IMR-90 (cell line): ENCODE results near the gene PTPRS. TPM values are rescaled to one million over a fixed set of nuclear protein-coding genes. Genes with fewer than 3 reads are reported as not detected.

Source experiments
- ATAC-seq: fragments of 200-7000 bp; cut with Tn5 transposase; 2 replicates; pipeline ENCODE4 v1.9.1; 2020; ENCODE audit warnings: low read depth, mild to moderate bottlenecking, moderate library complexity
- BruUV-seq: library from RNA; stranded (reverse); fragments of 400-500 nt; replicated peaks from 2 replicates; lab custom pipeline; 2021; lab: Mats Ljungman, UMichigan
- CTCF ChIA-PET: fragments of 300-600 bp; formaldehyde crosslinking; extraction: SDS; loops from one replicate; lab custom pipeline; 2021; ENCODE audit warnings: antibody characterized with exemption; lab: Yijun Ruan, JAX
- POLR2A ChIA-PET: fragments of 300-600 bp; sonication (Branson Sonifier 250); formaldehyde crosslinking; loops from one replicate; lab custom pipeline; 2022; ENCODE audit warnings: antibody characterized with exemption; ENCODE audit not compliant: unreplicated experiment; lab: Charles Lee
- DNase-seq: peaks from one replicate; pipeline ENCODE4 v3.0.0; 2013
- H2AFZ ChIP-seq: replicated peaks from 2 replicates; pipeline ENCODE3; 2013; ENCODE audit warnings: low read length, mild to moderate bottlenecking; ENCODE audit not compliant: poor library complexity
- H2AK5ac ChIP-seq: 2 replicates; pipeline ENCODE4 v1.6.1; 2013; ENCODE audit warnings: low read depth, low read length, inconsistent platforms
- H2AK9ac ChIP-seq: replicated peaks from 2 replicates; pipeline ENCODE3; 2013; ENCODE audit warnings: mild to moderate bottlenecking, low read depth, low read length, moderate library complexity; ENCODE audit not compliant: poor library complexity
- H2BK120ac ChIP-seq: 2 replicates; pipeline ENCODE4 v1.6.1; 2013; ENCODE audit warnings: low read depth, low read length, inconsistent platforms
- H2BK15ac ChIP-seq: 3 replicates; pipeline ENCODE4 v1.6.1; 2013; ENCODE audit warnings: low read depth, low read length, inconsistent platforms
- H2BK20ac ChIP-seq: 2 replicates; pipeline ENCODE4 v1.6.1; 2013; ENCODE audit warnings: low read depth, mild to moderate bottlenecking, inconsistent platforms, low read length, moderate library complexity
- H2BK5ac ChIP-seq: 2 replicates; pipeline ENCODE4 v1.6.1; 2013; ENCODE audit warnings: mild to moderate bottlenecking, low read depth, low read length, inconsistent platforms; ENCODE audit not compliant: poor library complexity, severe bottlenecking
- H3K14ac ChIP-seq: replicated peaks from 2 replicates; pipeline ENCODE4 v1.6.1; 2013; ENCODE audit warnings: low read depth, low read length, inconsistent platforms
- H3K18ac ChIP-seq: 2 replicates; pipeline ENCODE4 v1.6.1; 2013; ENCODE audit warnings: low read depth, low read length, control low read depth
- H3K23ac ChIP-seq: 2 replicates; pipeline ENCODE4 v1.6.1; 2013; ENCODE audit warnings: low read depth, low read length, inconsistent platforms
- H3K27ac ChIP-seq: 2 replicates; pipeline ENCODE4 v1.5.1; 2013; ENCODE audit warnings: mild to moderate bottlenecking, control low read depth, low read length; ENCODE audit not compliant: insufficient read depth
- H3K27me3 ChIP-seq: 2 replicates; pipeline ENCODE4 v1.6.1; 2013; ENCODE audit warnings: low read length; ENCODE audit not compliant: control insufficient read depth, insufficient read depth
- H3K36me3 ChIP-seq: 2 replicates; pipeline ENCODE4 v1.6.1; 2013; ENCODE audit warnings: low read length, mixed read lengths; ENCODE audit not compliant: control insufficient read depth, insufficient read depth
- H3K4ac ChIP-seq: 2 replicates; pipeline ENCODE4 v1.6.1; 2013; ENCODE audit warnings: low read depth, low read length, inconsistent platforms
- H3K4me1 ChIP-seq: 2 replicates; pipeline ENCODE4 v1.6.1; 2013; ENCODE audit warnings: low read length, mixed read lengths; ENCODE audit not compliant: control insufficient read depth, insufficient read depth
- H3K4me2 ChIP-seq: 2 replicates; pipeline ENCODE4 v1.6.1; 2013; ENCODE audit warnings: low read depth, mild to moderate bottlenecking, control low read depth, low read length, moderate library complexity
- H3K4me3 ChIP-seq: 2 replicates; pipeline ENCODE4 v1.5.1; 2013; ENCODE audit warnings: low read depth, mild to moderate bottlenecking, control low read depth, low read length, moderate library complexity; ENCODE audit not compliant: insufficient read depth
- H3K56ac ChIP-seq: 2 replicates; pipeline ENCODE4 v1.6.1; 2013; ENCODE audit warnings: low read length, inconsistent platforms; ENCODE audit not compliant: insufficient read depth; ENCODE audit errors: extremely low read depth
- H3K79me1 ChIP-seq, 2 experiments: 2 replicates each; pipeline ENCODE4 v1.6.1; 2013; ENCODE audit warnings: low read length in 2 of 2, inconsistent platforms in 1 of 2, low read depth in 1 of 2
- H3K9ac ChIP-seq: 2 replicates; pipeline ENCODE4 v1.6.1; 2013; ENCODE audit warnings: low read depth, low read length, control low read depth
- H3K9me1 ChIP-seq: 2 replicates; pipeline ENCODE4 v1.6.1; 2013; ENCODE audit warnings: low read length, inconsistent platforms; ENCODE audit not compliant: insufficient read depth
- H3K9me3 ChIP-seq: 2 replicates; pipeline ENCODE4 v1.6.1; 2013; ENCODE audit warnings: low read length; ENCODE audit not compliant: control insufficient read depth, insufficient read depth
- H4K20me1 ChIP-seq: 2 replicates; pipeline ENCODE4 v1.6.1; 2013; ENCODE audit warnings: low read length, inconsistent platforms; ENCODE audit not compliant: insufficient read depth
- H4K5ac ChIP-seq: 2 replicates; pipeline ENCODE4 v1.6.1; 2013; ENCODE audit warnings: mild to moderate bottlenecking, low read depth, low read length, control low read depth
- H4K8ac ChIP-seq, 2 experiments: 2 replicates each; pipeline ENCODE4 v1.6.1; 2013; ENCODE audit warnings: low read depth in 2 of 2, low read length in 2 of 2, control low read depth in 1 of 2, inconsistent platforms in 1 of 2
- H4K91ac ChIP-seq: 2 replicates; pipeline ENCODE4 v1.6.1; 2013; ENCODE audit warnings: low read depth, low read length, inconsistent platforms; ENCODE audit not compliant: insufficient read depth
- FOS ChIP-seq: fragments of 150-350 bp; IDR thresholded peaks from 2 replicates; pipeline ENCODE4 v1.6.1; 2016; ENCODE audit warnings: low read depth, low read length
- MAZ ChIP-seq: IDR thresholded peaks from 2 replicates; pipeline ENCODE4 v1.6.1; 2012; ENCODE audit warnings: low read depth, mild to moderate bottlenecking, low read length, improper control_type of control experiment, moderate library complexity, borderline replicate concordance
- MXI1 ChIP-seq: IDR thresholded peaks from 2 replicates; pipeline ENCODE4 v1.6.1; 2012; ENCODE audit warnings: low read depth, mild to moderate bottlenecking, low read length, moderate library complexity, borderline replicate concordance
- NFE2L2 ChIP-seq: fragments of 150-350 bp; IDR thresholded peaks from 2 replicates; pipeline ENCODE4 v1.6.1; 2016; ENCODE audit warnings: low read depth, mild to moderate bottlenecking, low read length
- POLR2A ChIP-seq: IDR thresholded peaks from 2 replicates; pipeline ENCODE4 v1.6.1; 2012; ENCODE audit warnings: mild to moderate bottlenecking, low read depth, low read length
- RAD21 ChIP-seq: IDR thresholded peaks from 2 replicates; pipeline ENCODE4 v1.6.1; 2012; ENCODE audit warnings: low read length, improper control_type of control experiment
- RCOR1 ChIP-seq: IDR thresholded peaks from 2 replicates; pipeline ENCODE4 v1.6.1; 2012; ENCODE audit warnings: mild to moderate bottlenecking, low read length, improper control_type of control experiment; ENCODE audit not compliant: insufficient replicate concordance
- RFX5 ChIP-seq: IDR thresholded peaks from 2 replicates; pipeline ENCODE4 v1.8.0; 2012; ENCODE audit warnings: low read depth, mild to moderate bottlenecking, low read length, moderate library complexity
- SMC3 ChIP-seq: fragments of 150-350 bp; IDR thresholded peaks from 2 replicates; pipeline ENCODE4 v1.6.1; 2016; ENCODE audit warnings: low read depth, mild to moderate bottlenecking, antibody characterized with exemption, low read length, moderate library complexity
- WGBS, 2 experiments: methylation state at CpG; one replicate each; pipeline versions ENCODE4 v1.1.5 to v1.1.7; 2013; ENCODE audit warnings: missing lambda C conversion rate in 2 of 2; ENCODE audit not compliant: insufficient read length in 1 of 2; ENCODE audit errors: extremely low coverage in 2 of 2; 5-methylcytosine and 5-hydroxymethylcytosine counted together
- dilution Hi-C: fragments of 300-500 bp; cut with HindIII; formaldehyde crosslinking; loops from one replicate; pipeline ENCODE4 v1.14.3; 2018; ENCODE audit warnings: low sequenced_read_pairs; ENCODE audit not compliant: unreplicated experiment
- in situ Hi-C: fragments of 300-500 bp; cut with MboI; formaldehyde crosslinking; loops from 3 replicates; pipeline ENCODE4 v1.14.3; 2019; ENCODE audit warnings: low sequenced_read_pairs, inconsistent platforms, mixed read lengths
- intact Hi-C: fragments of 100-400 bp; cut with micrococcal nuclease; formaldehyde crosslinking; loops from 2 replicates; pipeline ENCODE4 v1.10.0; 2022
- polyA plus RNA-seq, 3 experiments: library from polyadenylated mRNA; depleted of rRNA; stranded (reverse); fragments of >200 nt; gene quantifications; 2 replicates each; pipeline ENCODE4 v1.2.3, GENCODE V29; 2012; ENCODE audit warnings: low replicate concordance in 1 of 3
- total RNA-seq: library from RNA; depleted of rRNA; stranded (reverse); fragments of >200 nt; gene quantifications from 2 replicates; pipeline ENCODE4 v1.2.3, GENCODE V29; 2012
- TF ChIP-seq, protein P1 (sequence below): conservative IDR thresholded peaks from 2 replicates; pipeline ENCODE4 v1.5.1; 2012; ENCODE audit warnings: mild to moderate bottlenecking, low read depth, low read length, improper control_type of control experiment
- TF ChIP-seq, protein P2 (sequence below): fragments of 150-350 bp; IDR thresholded peaks from 2 replicates; pipeline ENCODE4 v1.6.1; 2016; ENCODE audit warnings: low read depth, mild to moderate bottlenecking, low read length, moderate library complexity, borderline replicate concordance
- TF ChIP-seq, protein P3 (sequence below): fragments of 150-350 bp; IDR thresholded peaks from 2 replicates; pipeline ENCODE4 v1.6.1; 2017; ENCODE audit warnings: mild to moderate bottlenecking, antibody characterized with exemption, low read length, low read depth

The PTPRS gene
- total and polyA plus RNA-seq, 2 of the 4 experiments (the other 2 are of a cell fraction), result 40.1 to 51.9 TPM

DNA sequence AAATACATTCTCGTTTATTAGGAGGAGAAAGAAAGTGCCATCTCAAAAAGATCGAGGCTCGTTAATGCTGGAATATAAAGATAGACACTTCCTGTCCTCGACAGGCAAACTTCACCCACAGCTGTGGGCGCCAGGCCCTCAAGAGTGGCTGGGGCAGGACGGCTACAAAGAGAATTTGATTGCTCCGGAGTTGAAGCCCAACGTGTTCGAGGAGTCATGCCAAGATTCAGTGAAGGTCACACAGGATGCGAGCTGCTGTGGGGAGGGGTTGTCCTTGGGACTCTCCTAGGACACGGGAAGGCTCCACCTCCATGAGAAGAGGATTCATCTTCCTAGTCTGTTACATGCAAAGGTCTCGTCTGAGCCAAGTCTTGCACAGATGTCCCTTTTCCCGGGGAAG is 16.3 kb upstream of the PTPRS start:
- no peak for DNase-seq
- no peak overlapping the region for H3K23ac ChIP-seq
- no peak overlapping the region for H3K4me2 ChIP-seq
- H3K4me1 ChIP-seq, result no peaks in the 10 kb centered on the region
- no CpG with 5 or more reads among the region's 13 CpGs for WGBS, 2 experiments
- no peak overlapping the region for H3K14ac ChIP-seq
- H2AFZ ChIP-seq, result no peak overlapping the region
- no peak overlapping the region for H2AK5ac ChIP-seq
- ChIA-PET POLR2A (no interaction called here), CTCF (no interaction called here)
- no peak overlapping the region for H3K18ac ChIP-seq
- H3K4me3 ChIP-seq, result no peak overlapping the region
- no peak overlapping the region for H3K9ac ChIP-seq
- no peak overlapping the region for H3K27ac ChIP-seq
- in situ Hi-C loops (no loop called here), intact Hi-C loops (no loop called here), dilution Hi-C loops (no loop called here)
- no peak overlapping the region for H2BK20ac ChIP-seq
- no peaks in the 10 kb centered on the region for H3K9me1 ChIP-seq
- no peak overlapping the region for H4K5ac ChIP-seq
- no peak overlapping the region for H2BK15ac ChIP-seq
- H3K27me3 ChIP-seq, result peaks cover 32% of the 10 kb centered on the region
- H3K4ac ChIP-seq, result no peak overlapping the region
- H3K36me3 ChIP-seq, result no peaks in the 10 kb centered on the region
- no peak overlapping the region for H3K56ac ChIP-seq
- no peak for ATAC-seq
- H3K9me3 ChIP-seq, result no peaks in the 10 kb centered on the region
- no peak overlapping the region for H2BK5ac ChIP-seq
- no peaks in the 10 kb centered on the region for H3K79me1 ChIP-seq
- TF ChIP-seq, protein P1, sequence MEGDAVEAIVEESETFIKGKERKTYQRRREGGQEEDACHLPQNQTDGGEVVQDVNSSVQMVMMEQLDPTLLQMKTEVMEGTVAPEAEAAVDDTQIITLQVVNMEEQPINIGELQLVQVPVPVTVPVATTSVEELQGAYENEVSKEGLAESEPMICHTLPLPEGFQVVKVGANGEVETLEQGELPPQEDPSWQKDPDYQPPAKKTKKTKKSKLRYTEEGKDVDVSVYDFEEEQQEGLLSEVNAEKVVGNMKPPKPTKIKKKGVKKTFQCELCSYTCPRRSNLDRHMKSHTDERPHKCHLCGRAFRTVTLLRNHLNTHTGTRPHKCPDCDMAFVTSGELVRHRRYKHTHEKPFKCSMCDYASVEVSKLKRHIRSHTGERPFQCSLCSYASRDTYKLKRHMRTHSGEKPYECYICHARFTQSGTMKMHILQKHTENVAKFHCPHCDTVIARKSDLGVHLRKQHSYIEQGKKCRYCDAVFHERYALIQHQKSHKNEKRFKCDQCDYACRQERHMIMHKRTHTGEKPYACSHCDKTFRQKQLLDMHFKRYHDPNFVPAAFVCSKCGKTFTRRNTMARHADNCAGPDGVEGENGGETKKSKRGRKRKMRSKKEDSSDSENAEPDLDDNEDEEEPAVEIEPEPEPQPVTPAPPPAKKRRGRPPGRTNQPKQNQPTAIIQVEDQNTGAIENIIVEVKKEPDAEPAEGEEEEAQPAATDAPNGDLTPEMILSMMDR, result no peak
- TF ChIP-seq NFE2L2, result no peak
- no peak for TF ChIP-seq MAZ
- no peak for TF ChIP-seq MXI1
- no peak for TF ChIP-seq RFX5
- no peak for TF ChIP-seq RCOR1
- TF ChIP-seq SMC3, result no peak
- TF ChIP-seq, protein P2, sequence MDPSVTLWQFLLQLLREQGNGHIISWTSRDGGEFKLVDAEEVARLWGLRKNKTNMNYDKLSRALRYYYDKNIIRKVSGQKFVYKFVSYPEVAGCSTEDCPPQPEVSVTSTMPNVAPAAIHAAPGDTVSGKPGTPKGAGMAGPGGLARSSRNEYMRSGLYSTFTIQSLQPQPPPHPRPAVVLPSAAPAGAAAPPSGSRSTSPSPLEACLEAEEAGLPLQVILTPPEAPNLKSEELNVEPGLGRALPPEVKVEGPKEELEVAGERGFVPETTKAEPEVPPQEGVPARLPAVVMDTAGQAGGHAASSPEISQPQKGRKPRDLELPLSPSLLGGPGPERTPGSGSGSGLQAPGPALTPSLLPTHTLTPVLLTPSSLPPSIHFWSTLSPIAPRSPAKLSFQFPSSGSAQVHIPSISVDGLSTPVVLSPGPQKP, result no peak
- TF ChIP-seq FOS, result no peak
- no peak for TF ChIP-seq RAD21
- TF ChIP-seq, protein P3, sequence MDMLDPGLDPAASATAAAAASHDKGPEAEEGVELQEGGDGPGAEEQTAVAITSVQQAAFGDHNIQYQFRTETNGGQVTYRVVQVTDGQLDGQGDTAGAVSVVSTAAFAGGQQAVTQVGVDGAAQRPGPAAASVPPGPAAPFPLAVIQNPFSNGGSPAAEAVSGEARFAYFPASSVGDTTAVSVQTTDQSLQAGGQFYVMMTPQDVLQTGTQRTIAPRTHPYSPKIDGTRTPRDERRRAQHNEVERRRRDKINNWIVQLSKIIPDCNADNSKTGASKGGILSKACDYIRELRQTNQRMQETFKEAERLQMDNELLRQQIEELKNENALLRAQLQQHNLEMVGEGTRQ, result no peak
- TF ChIP-seq POLR2A, result no peak
- H2BK120ac ChIP-seq, result no peak overlapping the region
- no peak overlapping the region for H2AK9ac ChIP-seq
- no peak overlapping the region for H4K8ac ChIP-seq
- no peaks in the 10 kb centered on the region for H4K20me1 ChIP-seq
- BruUV-seq, result no TSS peak
- no peak overlapping the region for H4K91ac ChIP-seq
